HG02588 (cell line): Measurements from ENCODE around the gene UNC50.

ENCODE experiments used
- ATAC-seq: cut with Tn5 transposase; IDR thresholded peaks from one replicate; pipeline ENCODE4 v1.9.1; 2021; ENCODE audit warnings: mild to moderate bottlenecking, moderate library complexity; ENCODE audit not compliant: unreplicated experiment

Gene UNC50

GRCh38 chr2:98663511-98664090, 55.2 kb downstream of the UNC50 start:
- ATAC-seq: no peak

- no peak for ATAC-seq
Observed at GRCh38 chr2:98664323-98664722, 55.9 kb downstream of the UNC50 start.

- no peak for ATAC-seq
Observed at GRCh38 chr2:98665677-98666076, 57.3 kb downstream of the UNC50 start.
